PC-9 (cell line): ENCODE measurements around the gene CTNNA3. TPM values are rescaled to one million over a fixed set of nuclear protein-coding genes. Genes with fewer than 3 reads are reported as not detected.

Experiments
- BruUV-seq: library from RNA; stranded (reverse); fragments of 400-500 nt; replicated peaks from 2 replicates; lab custom pipeline; 2021; lab: Mats Ljungman, UMichigan
- CTCF ChIA-PET: fragments of 300-600 bp; sonication (Branson Sonifier 250); formaldehyde crosslinking; loops from one replicate; lab custom pipeline; 2022; ENCODE audit warnings: antibody characterized with exemption; lab: Charles Lee
- POLR2A ChIA-PET: fragments of 300-600 bp; sonication (Branson Sonifier 250); formaldehyde crosslinking; loops from one replicate; lab custom pipeline; 2022; ENCODE audit warnings: antibody characterized with exemption; ENCODE audit not compliant: unreplicated experiment; lab: Charles Lee
- DNase-seq, 2 experiments: peaks; one replicate each; pipeline versions ENCODE4 v3.0.0 to v3.0.0-alpha.2; 2015 to 2022; ENCODE audit warnings: mixed read lengths in 1 of 2
- H2AFZ ChIP-seq: fragments of 200-600 bp; sonication (generic); 2 replicates; pipeline ENCODE4 v1.8.1; 2017; ENCODE audit warnings: antibody characterized with exemption
- H3F3A ChIP-seq: fragments of 200-600 bp; sonication (generic); 2 replicates; pipeline ENCODE4 v1.8.1; 2017; ENCODE audit warnings: antibody characterized with exemption, mild to moderate bottlenecking, low read depth; ENCODE audit not compliant: insufficient read depth
- H3K27ac ChIP-seq: fragments of 200-600 bp; sonication (generic); 2 replicates; pipeline ENCODE4 v1.6.1; 2016; ENCODE audit warnings: mixed run types
- H3K27me3 ChIP-seq: fragments of 200-600 bp; sonication (generic); 2 replicates; pipeline ENCODE4 v1.6.1; 2016; ENCODE audit warnings: low read depth, mixed run types; ENCODE audit not compliant: insufficient read depth
- H3K36me3 ChIP-seq: fragments of 200-600 bp; sonication (generic); 2 replicates; pipeline ENCODE4 v1.6.1; 2016; ENCODE audit warnings: low read depth, mixed run types
- H3K4me1 ChIP-seq: fragments of 200-600 bp; sonication (generic); replicated peaks from 2 replicates; pipeline ENCODE4 v1.6.1; 2016; ENCODE audit warnings: mixed run types; ENCODE audit not compliant: insufficient read depth
- H3K4me2 ChIP-seq: fragments of 200-600 bp; sonication (generic); 2 replicates; pipeline ENCODE4 v1.6.1; 2017; ENCODE audit warnings: mixed run types
- H3K4me3 ChIP-seq: fragments of 200-600 bp; sonication (generic); 2 replicates; pipeline ENCODE4 v1.6.1; 2016; ENCODE audit warnings: mixed run types
- H3K79me2 ChIP-seq: fragments of 200-600 bp; sonication (generic); 2 replicates; pipeline ENCODE4 v1.6.1; 2017; ENCODE audit warnings: low read depth, mixed run types
- H3K9me2 ChIP-seq: fragments of 200-600 bp; sonication (generic); 2 replicates; pipeline ENCODE4 v1.8.1; 2017; ENCODE audit warnings: mild to moderate bottlenecking; ENCODE audit not compliant: insufficient read depth
- H3K9me3 ChIP-seq: fragments of 200-600 bp; sonication (generic); 2 replicates; pipeline ENCODE4 v1.8.1; 2016; ENCODE audit warnings: low read depth; ENCODE audit not compliant: insufficient read depth
- H4K20me1 ChIP-seq: fragments of 200-600 bp; sonication (generic); 2 replicates; pipeline ENCODE4 v1.8.1; 2017; ENCODE audit not compliant: insufficient read depth
- EZH2 ChIP-seq: fragments of 200-600 bp; sonication (generic); IDR thresholded peaks from 2 replicates; pipeline ENCODE4 v1.8.0; 2017; ENCODE audit warnings: antibody characterized with exemption, low read depth
- intact Hi-C: fragments of 100-400 bp; cut with micrococcal nuclease; formaldehyde crosslinking; loops from one replicate; pipeline ENCODE4 v1.10.0; 2022; ENCODE audit not compliant: unreplicated experiment
- total RNA-seq: library from RNA; stranded (reverse); gene quantifications from 2 replicates; pipeline ENCODE4 v1.2.3, GENCODE V29; 2021
- TF ChIP-seq, protein P1 (sequence below): fragments of 200-600 bp; sonication (generic); conservative IDR thresholded peaks from 2 replicates; pipeline ENCODE4 v1.6.1; 2017; ENCODE audit warnings: mixed run types, antibody characterized with exemption, mild to moderate bottlenecking, moderate library complexity

CTNNA3 gene
- total RNA-seq, 1 experiment from 2014 or later, result not detected

DNA sequence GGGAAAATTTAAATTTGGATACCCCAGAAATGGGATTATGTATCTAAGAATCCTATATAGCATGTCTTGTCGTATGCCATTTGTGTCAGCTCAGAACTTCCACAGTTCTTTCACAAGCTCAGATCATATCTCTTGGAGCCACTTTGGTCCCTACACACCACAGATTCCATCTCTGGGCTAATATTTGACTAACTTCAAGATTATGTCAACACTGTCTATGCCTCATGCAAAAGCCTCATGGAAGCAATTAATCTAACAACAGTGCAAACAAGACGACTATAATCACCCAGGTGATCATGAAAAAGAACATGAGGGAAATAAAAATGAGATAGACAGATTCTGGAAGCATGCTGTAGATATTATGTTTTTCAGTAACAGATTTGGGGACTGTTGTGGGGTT lies 581.0 kb downstream of the CTNNA3 start:
- no TSS peak for BruUV-seq
- no peak overlapping the region for H2AFZ ChIP-seq

DNA sequence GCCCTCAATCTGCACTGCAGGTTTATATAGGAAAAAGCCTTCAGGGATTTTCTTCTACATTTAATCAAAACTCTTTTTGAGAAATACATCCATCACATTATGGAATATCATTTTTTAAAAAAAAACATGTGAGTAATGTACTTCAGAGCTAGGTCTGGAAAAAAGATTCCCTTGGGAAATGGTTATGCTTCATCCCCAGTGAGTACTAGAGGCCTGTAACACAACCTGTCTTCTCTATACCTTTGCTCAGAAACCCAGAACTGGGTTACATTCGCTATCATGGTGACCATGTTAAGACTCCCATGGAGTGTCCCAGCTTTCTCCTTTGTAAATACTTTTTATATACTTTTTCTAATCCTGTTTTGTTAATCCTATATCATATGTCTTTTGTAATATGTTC lies 583.2 kb downstream of the CTNNA3 start:
- CTCF ChIA-PET, result no interaction called here
- Histone ChIP-seq H3K4me3 (no peak overlapping the region), H3F3A (no peaks in the 10 kb centered on the region), H3K9me3 (no peaks in the 10 kb centered on the region), H3K79me2 (no peaks in the 10 kb centered on the region), H3K27ac (no peak overlapping the region), H3K9me2 (no peaks in the 10 kb centered on the region), H3K4me2 (no peak overlapping the region), H3K36me3 (no peaks in the 10 kb centered on the region), H3K4me1 (no peaks in the 10 kb centered on the region; the same call in 1 of the 2 replicates), H4K20me1 (no peaks in the 10 kb centered on the region), H2AFZ (no peak overlapping the region), H3K27me3 (no peaks in the 10 kb centered on the region)
- TF ChIP-seq, protein P1, sequence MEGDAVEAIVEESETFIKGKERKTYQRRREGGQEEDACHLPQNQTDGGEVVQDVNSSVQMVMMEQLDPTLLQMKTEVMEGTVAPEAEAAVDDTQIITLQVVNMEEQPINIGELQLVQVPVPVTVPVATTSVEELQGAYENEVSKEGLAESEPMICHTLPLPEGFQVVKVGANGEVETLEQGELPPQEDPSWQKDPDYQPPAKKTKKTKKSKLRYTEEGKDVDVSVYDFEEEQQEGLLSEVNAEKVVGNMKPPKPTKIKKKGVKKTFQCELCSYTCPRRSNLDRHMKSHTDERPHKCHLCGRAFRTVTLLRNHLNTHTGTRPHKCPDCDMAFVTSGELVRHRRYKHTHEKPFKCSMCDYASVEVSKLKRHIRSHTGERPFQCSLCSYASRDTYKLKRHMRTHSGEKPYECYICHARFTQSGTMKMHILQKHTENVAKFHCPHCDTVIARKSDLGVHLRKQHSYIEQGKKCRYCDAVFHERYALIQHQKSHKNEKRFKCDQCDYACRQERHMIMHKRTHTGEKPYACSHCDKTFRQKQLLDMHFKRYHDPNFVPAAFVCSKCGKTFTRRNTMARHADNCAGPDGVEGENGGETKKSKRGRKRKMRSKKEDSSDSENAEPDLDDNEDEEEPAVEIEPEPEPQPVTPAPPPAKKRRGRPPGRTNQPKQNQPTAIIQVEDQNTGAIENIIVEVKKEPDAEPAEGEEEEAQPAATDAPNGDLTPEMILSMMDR, result no peak
- no peak for DNase-seq
- BruUV-seq, result no TSS peak
- intact Hi-C loops, result no loop called here
- POLR2A ChIA-PET, result no interaction called here

More for the DNA sequence above, 581.0 kb downstream of the CTNNA3 start:
- ChIA-PET CTCF (no interaction called here), POLR2A (interaction anchor here (0.6 kb wide), 1 partner anchor 301 kb away, joined by 15 read pairs; no protein-coding TSS in a partner anchor)
- H3K4me3 ChIP-seq, result no peak overlapping the region
- H3K36me3 ChIP-seq, result no peaks in the 10 kb centered on the region
- H3K9me2 ChIP-seq, result no peaks in the 10 kb centered on the region
- no peaks in the 10 kb centered on the region for H3F3A ChIP-seq
- no peak overlapping the region for H3K27ac ChIP-seq
- intact Hi-C loops, result no loop called here
- no peaks in the 10 kb centered on the region; the same call in 1 of the 2 replicates for H3K4me1 ChIP-seq
- no peaks in the 10 kb centered on the region for H3K9me3 ChIP-seq
- no peak for TF ChIP-seq EZH2
- TF ChIP-seq, protein P1, result no peak
- no peaks in the 10 kb centered on the region for H3K79me2 ChIP-seq
- H4K20me1 ChIP-seq, result no peaks in the 10 kb centered on the region
- no peak for DNase-seq
- H3K4me2 ChIP-seq, result no peak overlapping the region
- no peaks in the 10 kb centered on the region for H3K27me3 ChIP-seq

DNA sequence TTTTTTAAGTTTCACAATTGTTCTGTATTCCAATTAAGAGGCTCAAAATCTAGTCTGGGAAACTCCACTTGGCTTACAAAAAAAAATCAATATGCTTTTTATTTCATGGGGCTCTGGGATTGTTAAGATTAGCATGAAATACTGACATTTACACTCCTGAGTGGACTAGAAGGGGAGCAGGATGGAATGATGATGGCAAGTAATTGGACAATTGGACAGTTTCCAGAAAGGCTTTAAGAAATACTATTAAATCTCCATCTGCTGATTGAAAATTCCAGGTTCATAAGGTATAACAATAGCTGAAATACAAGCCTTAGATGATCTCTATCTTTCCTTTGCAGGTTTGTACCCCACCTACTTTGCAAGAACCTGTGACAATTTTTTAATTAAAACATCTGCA lies 585.7 kb downstream of the CTNNA3 start:
- Histone ChIP-seq H2AFZ (no peak overlapping the region), H3K27ac (no peak overlapping the region), H3K4me3 (no peak overlapping the region), H3K27me3 (no peaks in the 10 kb centered on the region), H3K9me2 (no peaks in the 10 kb centered on the region), H3K4me2 (no peak overlapping the region), H3K9me3 (no peaks in the 10 kb centered on the region; the same call in 1 of the 2 replicates), H3K79me2 (no peaks in the 10 kb centered on the region), H3F3A (no peaks in the 10 kb centered on the region), H3K4me1 (no peaks in the 10 kb centered on the region), H3K36me3 (no peaks in the 10 kb centered on the region), H4K20me1 (no peaks in the 10 kb centered on the region)
- intact Hi-C loops, result no loop called here
- ChIA-PET CTCF (no interaction called here), POLR2A (no interaction called here)
- DNase-seq, result no peak
- BruUV-seq, result no TSS peak
- TF ChIP-seq, protein P1, result no peak
- no peak for TF ChIP-seq EZH2
